Adrenal gland (tissue), 12 donors: ENCODE results near the gene UQCC3. TPM values are rescaled to one million over a fixed set of nuclear protein-coding genes. Genes with fewer than 3 reads are reported as not detected.
"Not testable (repeated sequence)": the region's sequence is repeated elsewhere in the genome, so short reads cannot be mapped to it uniquely, and the experiment has no call there.

Experiments
- DNase-seq, 7 donors: peaks; one replicate each; pipeline ENCODE4 v3.0.0-alpha.2; 2019 to 2020
- H3K27ac ChIP-seq, 5 donors: fragments of 200-600 bp; sonication (generic) in 4 of 5; 1 replicate in 3 of 5; 2 replicates in 2 of 5; pipeline versions ENCODE4 v1.5.1 to v1.8.0; 2016 to 2020; ENCODE audit warnings: mild to moderate bottlenecking in 1 of 5
- H3K27me3 ChIP-seq: fragments of 200-600 bp; 2 replicates; pipeline ENCODE4 v1.8.0; 2021
- H3K36me3 ChIP-seq, 2 donors: fragments of 200-600 bp; replicated peaks in 1 of 2; 1 replicate in 1 of 2; 2 replicates in 1 of 2; pipeline versions ENCODE4 v1.5.1 to v1.8.0; 2018 to 2022
- H3K4me1 ChIP-seq, 2 donors: fragments of 200-600 bp; replicated peaks in 1 of 2; 1 replicate in 1 of 2; 2 replicates in 1 of 2; pipeline versions ENCODE4 v1.5.1 to v1.8.0; 2018 to 2021
- H3K4me3 ChIP-seq, 4 donors: fragments of 200-600 bp; sonication (generic) in 3 of 4; one replicate each; pipeline ENCODE4 v1.5.1; 2016 to 2018
- H3K9me3 ChIP-seq, 3 donors: fragments of 200-600 bp; sonication (generic) in 1 of 3; replicated peaks in 1 of 3; 1 replicate in 2 of 3; 2 replicates in 1 of 3; pipeline versions ENCODE4 v1.5.1 to v1.8.0; 2016 to 2021
- CTCF ChIP-seq, 6 experiments: fragments of 450-650 bp in 4 of 6; fragments of 200-600 bp in 2 of 6; sonication (generic) in 1 of 6; IDR thresholded peaks; 1 replicate in 5 of 6; 2 replicates in 1 of 6; pipeline versions ENCODE4 v1.5.1 to v1.8.0; 2016 to 2021; ENCODE audit warnings: antibody characterized with exemption in 6 of 6, mild to moderate bottlenecking in 2 of 6, moderate library complexity in 1 of 6
- POLR2A ChIP-seq, 2 donors: fragments of 450-650 bp; IDR thresholded peaks; one replicate each; pipeline ENCODE4 v1.6.1; 2017; ENCODE audit warnings: antibody characterized with exemption in 2 of 2, mild to moderate bottlenecking in 2 of 2, moderate library complexity in 1 of 2
- WGBS, 4 donors: extraction: QIAGEN DNeasy Blood & Tissue Kit in 2 of 4; methylation state at CpG; one replicate each; pipeline versions ENCODE4 v1.1.5 to v1.1.7; 2013 to 2017; 5-methylcytosine and 5-hydroxymethylcytosine counted together
- intact Hi-C, 2 donors: fragments of 100-400 bp; cut with DNase I; formaldehyde crosslinking; loops; one replicate each; pipeline versions ENCODE4 v1.14.1 to v1.15.0; 2022 to 2023
- polyA plus RNA-seq, 3 donors: library from polyadenylated mRNA; stranded (reverse); fragments of 200-250 nt in 2 of 3; fragments of 350-450 nt in 1 of 3; fragmentation: Illumina TruSeq in 1 of 3; extraction: RNeasy Lipid Tissue Mini Kit (QIAGEN cat#74804) in 1 of 3; gene quantifications; one replicate each; pipeline ENCODE4 v1.2.3, GENCODE V29; 2013 to 2014
- total RNA-seq, 9 donors: library from RNA; depleted of rRNA in 4 of 9; stranded (reverse); fragments of >200 nt in 4 of 9; fragments of 120-200 nt in 1 of 9; fragmentation: NEBNext Ultra II Directional in 1 of 9; extraction: Animal tissue kit (Norgen Biotek cat#: 25700) in 1 of 9; gene quantifications; one replicate each; pipeline versions ENCODE4 v1.1.0 to v1.2.4, GENCODE V29; 2013 to 2023
- donor health status: healthy with polysubstance abuse.
- donor health status: Bipolar disorder and iron deficiency.
- donor health status: DM: yes; HTN: yes; CAD: no.
- donor health status: DM: no; HTN: no; CAD: no.
- donor health status: DM: no; HTN: no; CAD: no.
- donor health status: DM: yes; HTN: yes; CAD: no.

UQCC3 gene
- total and polyA plus RNA-seq, 12 donors: 2.2 to 25.7 (median 15.8) TPM

- TF ChIP-seq CTCF (IDR thresholded peaks at IDR 0.05): peak; percentile 70 to 88 (median 84)
- TF ChIP-seq POLR2A (IDR thresholded peaks at IDR 0.05): peak in 1 of 2 donors; percentile 15
- H3K27me3 ChIP-seq: no peaks in the 10 kb centered on the region
- DNase-seq: peak; percentile 84 to 95 (median 92)
- intact Hi-C loops: loop anchor here in 1 of 2 donors (5.0 kb wide), 1 partner anchor 312 kb away; no protein-coding TSS in a partner anchor
- peaks cover 0 to 2% of the 10 kb centered on the region in 2 donors for H3K4me1 ChIP-seq
- H3K9me3 ChIP-seq: no peaks in the 10 kb centered on the region
- H3K27ac ChIP-seq: peak overlapping the region in 3 of 5 donors; percentile 22 to 62 (median 59)
- 38 to 48% (median 42%) methylated on average over 14 of the region's 14 CpGs for WGBS, 4 donors
- H3K36me3 ChIP-seq: peaks cover 0 to 35% of the 10 kb centered on the region in 2 donors
- H3K4me3 ChIP-seq: no peak overlapping the region
Observed at GRCh38 chr11:62694455-62695167, 23.1 kb downstream of the UQCC3 start.

DNA sequence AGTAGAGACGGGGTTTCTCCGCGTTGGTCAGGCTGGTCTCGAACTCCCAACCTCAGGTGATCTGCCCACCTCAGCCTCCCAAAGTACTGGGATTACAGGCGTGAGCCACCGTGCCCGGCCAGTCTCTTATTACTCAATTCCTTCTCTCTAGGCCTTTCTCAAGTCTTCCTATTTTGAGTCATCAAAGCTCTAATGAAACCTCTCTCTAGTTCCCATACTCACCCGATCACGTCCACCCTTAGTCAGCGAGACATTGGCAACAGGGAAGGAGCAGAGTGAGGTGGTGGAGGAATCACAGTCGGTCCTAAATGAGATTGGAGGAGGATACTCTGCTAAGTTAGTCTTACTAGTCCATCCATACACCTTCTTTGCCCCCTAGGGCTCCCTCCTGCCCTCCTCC, 30.8 kb downstream of the UQCC3 start:
- DNase-seq: no peak
- WGBS, 4 donors: 82 to 92% (median 88%) methylated on average over 8 to 11 of the region's 11 CpGs
- H3K27me3 ChIP-seq: no peaks in the 10 kb centered on the region

DNA sequence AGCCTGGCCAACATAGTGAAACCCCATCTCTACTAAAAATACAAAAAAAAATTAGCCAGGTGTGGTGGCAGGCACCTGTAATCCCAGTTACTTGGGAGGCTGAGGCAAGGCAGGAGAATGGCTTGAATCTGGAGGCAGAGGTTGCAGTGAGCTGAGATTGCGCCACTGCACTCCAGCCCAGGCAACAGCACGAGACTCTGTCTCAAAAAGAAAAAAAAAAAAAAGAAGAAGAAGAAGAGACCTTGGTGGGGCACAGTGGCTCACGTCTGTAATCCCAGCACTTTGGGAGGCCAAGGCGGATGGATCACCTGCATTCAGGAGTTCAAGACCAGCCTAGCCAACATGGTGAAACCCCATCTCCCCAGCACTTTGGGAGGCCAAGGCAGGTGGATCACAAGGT, 32.4 kb downstream of the UQCC3 start:
- H3K27ac ChIP-seq, H3K9me3 ChIP-seq, H3K27me3 ChIP-seq, H3K4me3 ChIP-seq, DNase-seq, intact Hi-C loops: not testable (repeated sequence)
- 69 to 87% (median 75%) methylated on average over 4 of the region's 4 CpGs for WGBS, 4 donors
- peaks cover 19 to 29% of the 10 kb centered on the region in 2 donors for H3K4me1 ChIP-seq
- H3K36me3 ChIP-seq: peaks cover 0 to 19% of the 10 kb centered on the region in 2 donors

More for the DNA sequence above, 30.8 kb downstream of the UQCC3 start:
- Histone ChIP-seq H3K4me3 (no peak overlapping the region), H3K9me3 (no peaks in the 10 kb centered on the region), H3K27ac (no peak overlapping the region), H3K4me1 (peaks cover 14 to 18% of the 10 kb centered on the region in 2 donors), H3K36me3 (peaks cover 0 to 19% of the 10 kb centered on the region in 2 donors)
- intact Hi-C loops: no loop called here
- TF ChIP-seq POLR2A (IDR thresholded peaks at IDR 0.05) (no peak), CTCF (IDR thresholded peaks at IDR 0.05) (no peak)

DNA sequence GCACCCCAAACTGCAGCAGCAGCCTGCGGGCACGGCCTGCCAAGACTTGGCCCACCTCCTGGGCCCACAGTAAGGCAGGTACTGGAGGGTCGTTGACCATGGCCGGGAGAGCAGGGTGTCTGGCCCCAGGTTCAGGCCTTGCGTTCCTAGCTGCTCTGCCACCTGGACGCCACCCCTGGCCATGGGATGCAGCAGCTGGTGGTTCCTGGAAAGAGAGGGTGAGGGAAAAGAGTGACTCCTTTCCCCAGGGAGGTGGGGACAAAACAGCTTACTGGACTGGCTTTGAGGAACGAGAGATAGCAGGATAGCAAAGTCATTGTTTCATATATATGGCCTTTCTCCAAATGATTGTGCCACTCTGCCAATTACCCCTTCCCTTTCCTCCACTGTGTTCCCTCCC, 33.9 kb downstream of the UQCC3 start:
- Histone ChIP-seq H3K4me3 (peak overlapping the region in 2 of 4 donors; percentile 39 to 69), H3K27me3 (no peaks in the 10 kb centered on the region), H3K4me1 (peaks cover 22 to 32% of the 10 kb centered on the region in 2 donors), H3K9me3 (no peaks in the 10 kb centered on the region), H3K27ac (peak overlapping the region in 4 of 5 donors; percentile 74 to 92 (median 79)), H3K36me3 (peaks cover 0 to 20% of the 10 kb centered on the region in 2 donors)
- peak in 5 of 7 donors; percentile 35 to 61 (median 42) for DNase-seq
- intact Hi-C loops: no loop called here
- WGBS, 4 donors: 45 to 52% (median 48%) methylated on average over 7 of the region's 7 CpGs
- TF ChIP-seq CTCF (IDR thresholded peaks at IDR 0.05) (peak in 1 of 6 experiments; percentile 3), POLR2A (IDR thresholded peaks at IDR 0.05) (no peak)
